ENCODE data around the gene LSM3.

LSM3 gene

GRCh38 chr3:14158370-14158769 is 20.2 kb upstream of the LSM3 start:
- no peak for DNase-seq

- no peak for DNase-seq
Observed at GRCh38 chr3:14159426-14159825, 19.2 kb upstream of the LSM3 start.

- DNase-seq = no peak
Observed at GRCh38 chr3:14161282-14161681, 17.3 kb upstream of the LSM3 start.

- DNase-seq = no peak
Observed at GRCh38 chr3:14162178-14162577, 16.4 kb upstream of the LSM3 start.

- peak; percentile 40 for DNase-seq
Observed at GRCh38 chr3:14166877-14167603, 11.6 kb upstream of the LSM3 start.

GRCh38 chr3:14169435-14169834 is 9.2 kb upstream of the LSM3 start:
- no peak for DNase-seq

GRCh38 chr3:14169871-14170270 is 8.7 kb upstream of the LSM3 start:
- no peak for DNase-seq

GRCh38 chr3:14170531-14171159 is 8.0 kb upstream of the LSM3 start:
- peak; percentile 64 for DNase-seq

GRCh38 chr3:14172496-14172895 is 6.1 kb upstream of the LSM3 start:
- DNase-seq = no peak

GRCh38 chr3:14174483-14174882 is 4.1 kb upstream of the LSM3 start:
- no peak for DNase-seq

- no peak for DNase-seq
Observed at GRCh38 chr3:14175383-14176037, 3.1 kb upstream of the LSM3 start.

- no peak for DNase-seq
Observed at GRCh38 chr3:14177580-14178246, 904 bp upstream of the LSM3 start.

GRCh38 chr3:14179114-14179465 is 473 bp downstream of the LSM3 start:
- no peak for DNase-seq

GRCh38 chr3:14179795-14180194 is 1.2 kb downstream of the LSM3 start:
- DNase-seq = no peak

- no peak for DNase-seq
Observed at GRCh38 chr3:14181253-14181652, 2.6 kb downstream of the LSM3 start.

- no peak for DNase-seq
Observed at GRCh38 chr3:14183015-14183577, 4.5 kb downstream of the LSM3 start.

GRCh38 chr3:14186854-14187458 is 8.3 kb downstream of the LSM3 start:
- DNase-seq = no peak

- no peak for DNase-seq
Observed at GRCh38 chr3:14188041-14188754, 9.6 kb downstream of the LSM3 start.

GRCh38 chr3:14194865-14195264 is 16.2 kb downstream of the LSM3 start:
- no peak for DNase-seq

- no peak for DNase-seq
Observed at GRCh38 chr3:14199641-14200040, 21.0 kb downstream of the LSM3 start.

GRCh38 chr3:14200276-14200675 is 21.7 kb downstream of the LSM3 start:
- DNase-seq = no peak

- DNase-seq = no peak
Observed at GRCh38 chr3:14200841-14201240, 22.2 kb downstream of the LSM3 start.

All from amniotic stem cell (primary cell).